ENCODE measurements around the gene ATG7.

ATG7 gene

GRCh38 chr3:11245276-11245675 is 26.9 kb upstream of the ATG7 start:
- TF ChIP-seq CTCF (IDR thresholded peaks at IDR 0.05): no peak

- no peak for TF ChIP-seq CTCF (IDR thresholded peaks at IDR 0.05)
Observed at GRCh38 chr3:11245827-11246662, 26.2 kb upstream of the ATG7 start.

- TF ChIP-seq CTCF (IDR thresholded peaks at IDR 0.05): no peak
Observed at GRCh38 chr3:11246663-11246970, 25.6 kb upstream of the ATG7 start.

DNA sequence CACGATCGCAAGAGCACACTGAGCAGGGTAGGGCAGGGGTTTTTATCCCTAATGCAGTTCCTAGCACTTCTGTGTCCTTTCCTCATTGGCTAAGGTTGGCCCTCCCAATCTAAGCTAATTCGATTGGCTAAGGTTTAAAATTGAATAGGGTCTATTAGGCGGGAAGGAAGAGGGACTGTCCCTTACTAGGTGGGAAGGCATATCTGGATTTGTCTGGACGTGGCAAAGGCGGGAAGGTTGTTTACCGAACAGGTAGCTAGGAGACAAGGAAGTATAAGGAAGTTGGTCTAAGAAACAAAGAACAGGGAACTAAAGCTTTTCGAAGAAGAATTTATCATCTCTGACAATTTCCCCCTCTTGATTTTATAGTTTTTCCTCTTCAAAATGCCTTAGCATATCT is 24.8 kb upstream of the ATG7 start:
- no peak for TF ChIP-seq CTCF (IDR thresholded peaks at IDR 0.05)

- no peak for TF ChIP-seq CTCF (IDR thresholded peaks at IDR 0.05)
Observed at GRCh38 chr3:11248596-11248995, 23.6 kb upstream of the ATG7 start.

- no peak for TF ChIP-seq CTCF (IDR thresholded peaks at IDR 0.05)
Observed at GRCh38 chr3:11250902-11251806, 21.0 kb upstream of the ATG7 start.

- TF ChIP-seq CTCF (IDR thresholded peaks at IDR 0.05): no peak
Observed at GRCh38 chr3:11251807-11252176, 20.4 kb upstream of the ATG7 start.
